Smooth muscle cell of the brain vasculature (primary cell): ENCODE data around the gene CDH7.

Experiments used
- DNase-seq: peaks from one replicate; pipeline ENCODE4 v3.0.0-alpha.2; 2012; ENCODE audit warnings: low read depth, low spot score

CDH7 gene, protein sequence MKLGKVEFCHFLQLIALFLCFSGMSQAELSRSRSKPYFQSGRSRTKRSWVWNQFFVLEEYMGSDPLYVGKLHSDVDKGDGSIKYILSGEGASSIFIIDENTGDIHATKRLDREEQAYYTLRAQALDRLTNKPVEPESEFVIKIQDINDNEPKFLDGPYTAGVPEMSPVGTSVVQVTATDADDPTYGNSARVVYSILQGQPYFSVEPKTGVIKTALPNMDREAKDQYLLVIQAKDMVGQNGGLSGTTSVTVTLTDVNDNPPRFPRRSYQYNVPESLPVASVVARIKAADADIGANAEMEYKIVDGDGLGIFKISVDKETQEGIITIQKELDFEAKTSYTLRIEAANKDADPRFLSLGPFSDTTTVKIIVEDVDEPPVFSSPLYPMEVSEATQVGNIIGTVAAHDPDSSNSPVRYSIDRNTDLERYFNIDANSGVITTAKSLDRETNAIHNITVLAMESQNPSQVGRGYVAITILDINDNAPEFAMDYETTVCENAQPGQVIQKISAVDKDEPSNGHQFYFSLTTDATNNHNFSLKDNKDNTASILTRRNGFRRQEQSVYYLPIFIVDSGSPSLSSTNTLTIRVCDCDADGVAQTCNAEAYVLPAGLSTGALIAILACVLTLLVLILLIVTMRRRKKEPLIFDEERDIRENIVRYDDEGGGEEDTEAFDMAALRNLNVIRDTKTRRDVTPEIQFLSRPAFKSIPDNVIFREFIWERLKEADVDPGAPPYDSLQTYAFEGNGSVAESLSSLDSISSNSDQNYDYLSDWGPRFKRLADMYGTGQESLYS

DNA sequence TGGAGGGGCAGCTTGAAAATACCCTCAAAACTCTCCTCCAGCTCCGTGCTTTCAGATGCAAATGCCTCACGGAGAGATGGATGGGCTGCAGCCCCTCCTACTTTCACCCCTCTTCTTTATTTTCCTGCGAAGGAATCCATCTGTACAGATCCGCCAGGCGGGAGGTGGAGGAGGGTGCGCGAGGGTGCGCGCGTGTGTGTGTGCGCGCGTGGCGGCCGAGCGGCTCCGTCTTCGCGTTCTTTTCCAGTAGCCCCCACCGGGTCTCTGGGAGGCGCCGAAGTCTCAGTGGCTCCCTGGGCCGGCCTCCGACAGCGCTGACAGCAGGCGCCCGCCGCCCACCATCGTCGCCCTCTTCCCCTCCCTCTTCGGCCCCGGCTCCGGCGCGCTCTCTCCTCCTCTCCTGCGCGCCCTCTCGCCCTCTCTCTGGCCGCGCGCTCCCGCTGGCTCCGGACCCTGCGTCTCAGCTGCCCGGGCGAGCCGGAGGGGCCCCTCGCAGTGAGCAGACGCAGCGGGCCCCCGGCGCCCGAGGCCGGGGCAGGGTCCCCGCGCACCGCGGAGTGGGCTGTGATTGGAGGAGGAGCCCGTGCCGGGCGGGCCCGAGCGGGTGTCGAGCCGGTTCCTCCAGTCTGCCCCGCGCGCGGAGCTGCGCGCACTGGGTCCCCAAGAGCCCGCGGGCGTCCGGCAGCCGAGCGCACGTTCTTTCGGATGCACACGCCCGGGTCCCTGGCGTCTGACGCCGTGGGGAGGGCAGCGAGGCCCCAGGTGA, at the start of gene CDH7:
CDH7 (plus strand) TSS at position 624 of the 766 bp plus-strand sequence. CDS start 11,831 bp downstream, outside the sequence.
- DNase-seq, result no peak

DNA sequence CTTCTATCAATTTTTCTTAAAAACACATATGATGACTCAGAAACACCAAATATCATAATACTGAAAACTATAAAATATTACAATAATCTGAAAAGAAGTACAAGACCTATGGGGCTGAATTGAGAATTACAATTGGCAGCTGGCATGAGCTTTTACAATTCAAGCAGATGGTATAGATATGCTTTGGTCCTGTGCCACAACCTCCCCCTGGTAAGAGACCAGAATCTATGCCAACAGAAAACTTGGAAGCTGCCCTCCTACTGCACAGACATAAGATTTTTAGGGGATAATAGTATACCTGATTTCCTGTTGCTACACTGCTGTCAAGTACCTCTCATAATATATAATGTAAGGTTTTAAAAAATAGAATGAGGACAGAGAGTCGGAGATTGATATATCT, 46.8 kb upstream of the CDH7 start:
- no peak for DNase-seq

DNA sequence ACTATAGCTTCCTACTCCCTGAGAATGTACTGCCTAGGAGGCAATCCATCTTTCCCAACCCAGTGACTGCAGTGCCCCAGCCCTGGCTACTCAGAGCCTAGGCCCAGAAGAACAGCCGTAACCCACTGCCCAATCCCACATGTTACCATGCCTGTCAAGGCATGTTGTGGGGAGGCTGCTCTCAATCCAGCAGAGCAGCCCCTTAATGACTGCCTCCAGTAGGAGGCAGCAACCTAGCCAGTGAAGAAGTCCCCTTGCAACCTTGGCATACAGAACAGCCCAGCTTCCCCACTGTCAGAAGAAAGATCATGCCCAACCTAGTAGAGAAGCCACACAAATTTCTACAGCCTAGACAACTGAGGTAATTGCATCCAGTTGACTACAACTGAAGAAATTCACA, 44.2 kb upstream of the CDH7 start:
- DNase-seq, result no peak

DNA sequence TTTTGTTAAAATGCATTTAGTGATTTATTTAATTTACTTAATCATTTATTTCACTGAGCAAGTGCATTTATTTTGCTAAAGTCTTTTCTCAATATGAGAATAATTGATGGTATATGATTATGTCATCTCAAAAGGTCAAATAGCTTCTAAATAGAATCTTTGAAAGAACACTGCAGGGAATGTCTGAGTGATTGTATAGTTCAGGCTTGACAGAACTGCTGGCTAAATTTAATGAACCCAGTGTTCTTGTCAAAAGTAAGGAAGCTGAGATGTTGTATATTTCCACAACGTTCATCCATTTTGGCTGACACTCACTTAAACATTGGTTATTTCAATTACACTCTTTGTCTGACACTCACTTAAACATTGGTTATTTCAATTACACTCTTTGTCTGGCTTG, 39.3 kb upstream of the CDH7 start:
- DNase-seq, result no peak

DNA sequence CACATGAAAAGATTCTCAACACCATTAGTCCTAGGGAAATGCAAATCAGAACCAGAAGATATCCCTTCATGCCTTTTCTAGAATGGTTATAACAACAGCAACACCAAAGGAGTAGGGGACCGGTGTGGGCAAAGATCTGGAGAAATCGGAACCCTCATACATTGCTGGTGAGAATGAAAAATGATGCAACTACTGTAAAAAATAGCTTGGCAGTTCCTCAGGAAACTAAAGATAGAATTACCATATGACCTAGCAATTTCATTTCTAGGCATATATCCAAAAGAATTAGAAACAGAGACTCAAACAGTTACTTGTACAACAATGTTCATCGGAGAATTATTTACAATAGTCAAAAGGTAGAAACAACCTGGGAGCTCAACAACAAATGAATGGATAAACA, 29.2 kb upstream of the CDH7 start:
- DNase-seq, result no peak

DNA sequence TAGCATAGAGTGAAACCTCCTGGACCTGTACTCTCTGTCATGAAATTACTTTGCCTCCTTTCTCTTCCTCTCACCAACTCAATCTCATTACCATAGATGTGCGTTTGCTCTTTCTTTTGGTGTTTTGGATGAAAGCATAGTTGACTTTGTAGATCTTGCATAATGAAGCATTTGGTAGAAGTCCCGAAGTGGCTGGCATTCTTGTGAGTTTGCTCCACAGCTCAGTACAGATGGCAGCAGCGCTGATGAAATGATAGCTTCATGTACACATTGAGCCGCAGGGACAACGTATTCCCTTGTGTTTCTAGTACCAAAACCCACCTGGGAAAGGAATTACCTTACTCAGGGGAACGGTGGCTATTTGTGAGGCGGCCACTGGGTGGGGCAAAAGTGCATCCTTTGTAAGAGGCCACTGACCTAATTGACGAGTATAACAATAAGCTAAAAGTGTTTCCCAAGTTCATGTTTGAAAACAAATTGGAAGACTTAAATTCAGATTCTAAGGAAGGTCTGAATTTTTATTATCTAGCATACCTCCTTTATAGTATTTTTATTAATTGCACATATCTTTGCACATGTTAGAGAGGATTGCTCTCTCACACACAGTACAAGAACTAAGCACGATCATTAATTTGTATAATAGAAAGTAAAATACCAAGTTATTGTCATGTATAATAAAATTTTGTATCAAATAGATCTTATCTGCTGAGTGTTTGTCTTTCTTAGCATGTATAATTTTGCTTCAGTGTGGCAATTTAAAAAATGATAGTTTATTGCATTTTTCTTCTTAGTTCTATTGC, 25.4 kb upstream of the CDH7 start:
- no peak for DNase-seq

DNA sequence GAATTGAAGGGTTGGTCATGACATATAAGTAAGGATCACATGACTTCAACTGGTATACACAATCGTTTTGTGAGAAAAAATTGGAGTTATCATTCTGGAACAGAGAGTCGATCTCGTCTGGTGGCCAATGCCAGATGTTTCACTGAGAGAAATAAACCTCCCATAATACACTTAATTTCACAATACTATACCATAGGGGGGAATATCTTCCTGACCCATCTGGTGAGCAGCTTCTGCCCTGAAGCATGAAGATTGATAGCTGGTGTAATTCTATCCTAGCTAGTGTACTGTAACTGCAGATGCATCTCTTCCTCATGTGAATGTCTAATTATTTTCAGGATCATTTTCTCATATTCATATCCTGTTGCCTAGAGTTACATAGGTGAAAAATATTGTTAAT, 15.7 kb upstream of the CDH7 start:
- no peak for DNase-seq

DNA sequence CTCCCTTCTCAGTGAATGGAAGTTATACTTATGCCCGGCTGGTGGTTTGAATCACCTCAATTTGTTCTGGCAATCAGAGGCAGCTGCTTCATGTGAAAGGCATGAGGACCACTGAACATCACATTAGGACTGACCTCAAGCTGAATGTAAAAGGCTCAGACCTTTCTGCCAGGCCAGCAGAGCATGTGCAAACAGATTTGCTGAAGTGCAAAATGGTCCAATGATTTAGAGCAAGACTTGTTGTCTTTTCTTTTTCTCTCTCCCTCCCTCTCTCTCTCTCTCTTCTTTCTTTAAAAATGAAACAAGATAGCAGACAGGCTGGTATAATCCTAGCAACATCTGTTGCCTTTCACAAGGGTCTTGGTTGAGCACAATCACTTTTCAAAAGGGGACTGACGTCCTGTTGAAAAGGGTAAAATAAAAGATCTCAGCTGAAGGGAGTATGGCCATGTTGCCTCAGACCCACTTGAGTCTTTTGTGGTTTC, 13.3 kb upstream of the CDH7 start:
- no peak for DNase-seq

DNA sequence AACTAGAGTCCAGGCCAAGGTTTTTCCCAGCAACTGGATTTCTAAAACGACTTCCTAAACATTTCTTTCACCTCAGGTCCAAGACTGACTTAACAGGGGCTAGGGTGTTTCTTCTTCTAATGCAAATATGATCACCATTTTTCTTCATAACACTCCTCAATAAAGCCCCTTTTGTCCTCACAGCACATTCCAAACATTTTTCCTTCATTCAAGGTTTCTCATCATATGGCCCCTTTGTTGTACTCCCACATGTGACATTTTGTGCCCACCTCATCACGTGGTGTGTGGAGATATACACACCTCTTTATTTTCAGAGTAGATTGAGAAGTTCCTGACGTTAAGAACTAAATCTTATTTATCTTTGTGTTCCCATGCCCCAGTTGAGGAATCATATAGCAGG, 3.9 kb upstream of the CDH7 start:
- DNase-seq, result no peak

DNA sequence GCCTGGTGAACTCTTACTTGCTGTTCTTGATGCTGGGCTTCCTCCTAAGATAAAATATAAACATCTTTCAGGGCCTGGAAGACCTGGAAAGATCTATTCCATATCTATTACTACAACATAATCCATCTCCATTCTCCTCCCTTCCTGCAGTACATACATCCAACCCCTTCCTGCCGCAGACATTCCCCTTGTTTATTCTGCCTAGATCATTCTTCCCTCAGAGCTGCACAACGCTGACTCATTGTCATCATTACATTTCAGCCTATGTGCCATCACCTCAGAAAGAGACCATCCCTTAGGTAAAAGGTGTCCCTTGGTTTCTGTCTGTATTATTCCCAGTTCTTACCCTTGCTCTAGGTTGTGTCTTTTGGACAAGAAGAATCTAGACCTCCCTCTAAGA, 2.5 kb upstream of the CDH7 start:
- DNase-seq, result no peak

DNA sequence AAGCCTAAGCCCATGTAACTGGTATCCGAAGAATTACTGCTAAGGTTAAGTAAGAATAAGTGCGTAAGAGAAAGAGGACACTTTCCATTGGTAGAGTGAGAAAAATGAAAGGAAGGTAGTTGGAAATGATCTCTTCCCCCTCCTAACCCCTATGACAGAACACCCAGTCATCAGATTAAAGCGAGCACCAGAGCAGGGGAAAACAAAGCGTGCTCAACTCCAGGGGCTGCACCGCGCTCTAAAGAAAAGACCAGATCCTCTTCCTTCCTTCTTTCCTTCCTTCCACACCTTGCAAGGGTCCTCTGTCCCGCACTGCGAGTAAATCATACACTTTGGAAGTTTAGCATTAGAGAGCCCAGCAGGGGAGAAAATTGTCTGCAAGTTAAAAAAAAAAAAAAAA, 971 bp upstream of the CDH7 start:
- DNase-seq, result no peak

DNA sequence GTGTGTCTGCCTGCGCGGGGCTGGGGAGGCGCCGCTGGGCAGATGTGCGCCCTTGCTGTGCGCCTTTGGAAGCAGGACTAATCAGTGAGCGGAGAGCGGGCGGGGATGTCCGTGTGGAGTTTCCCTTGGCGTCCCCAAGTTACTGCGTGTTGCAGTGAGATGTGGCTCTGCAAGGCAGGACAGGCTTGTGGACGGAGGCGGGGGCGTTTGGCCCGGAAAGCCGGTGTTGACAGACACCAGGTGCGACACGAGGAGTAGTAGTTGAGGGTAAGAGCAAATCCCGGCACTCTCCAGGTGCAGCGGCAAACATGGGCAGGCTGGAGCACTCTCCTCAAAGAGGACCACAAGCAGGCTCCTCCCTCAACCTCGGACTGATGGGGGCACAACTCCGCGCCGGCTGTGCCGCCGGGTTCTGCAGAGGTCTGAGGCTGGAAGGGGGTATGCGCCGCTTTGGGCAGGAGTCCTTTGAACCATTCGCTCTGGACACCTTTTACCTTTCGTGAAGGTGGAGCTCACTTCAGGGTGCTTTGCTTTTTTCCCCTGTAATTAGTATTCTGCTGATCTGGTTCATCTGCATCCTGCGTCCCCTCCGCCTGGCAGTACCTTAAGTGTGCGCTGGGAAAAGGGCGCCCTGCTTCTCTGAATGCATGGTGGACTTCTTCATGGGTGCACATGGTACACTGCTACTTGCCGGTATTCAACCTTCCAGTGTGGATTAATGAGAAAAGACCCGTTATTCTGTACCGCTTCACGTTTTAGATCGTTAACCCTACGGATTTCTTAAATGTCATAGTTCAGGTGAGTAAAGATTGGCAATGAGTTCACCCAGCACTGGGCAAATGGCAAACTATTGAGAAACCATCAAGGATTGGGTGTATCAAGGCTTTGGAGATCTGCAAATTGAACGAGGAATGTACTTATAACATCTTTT, 608 bp downstream of the CDH7 start:
- DNase-seq, result no peak

DNA sequence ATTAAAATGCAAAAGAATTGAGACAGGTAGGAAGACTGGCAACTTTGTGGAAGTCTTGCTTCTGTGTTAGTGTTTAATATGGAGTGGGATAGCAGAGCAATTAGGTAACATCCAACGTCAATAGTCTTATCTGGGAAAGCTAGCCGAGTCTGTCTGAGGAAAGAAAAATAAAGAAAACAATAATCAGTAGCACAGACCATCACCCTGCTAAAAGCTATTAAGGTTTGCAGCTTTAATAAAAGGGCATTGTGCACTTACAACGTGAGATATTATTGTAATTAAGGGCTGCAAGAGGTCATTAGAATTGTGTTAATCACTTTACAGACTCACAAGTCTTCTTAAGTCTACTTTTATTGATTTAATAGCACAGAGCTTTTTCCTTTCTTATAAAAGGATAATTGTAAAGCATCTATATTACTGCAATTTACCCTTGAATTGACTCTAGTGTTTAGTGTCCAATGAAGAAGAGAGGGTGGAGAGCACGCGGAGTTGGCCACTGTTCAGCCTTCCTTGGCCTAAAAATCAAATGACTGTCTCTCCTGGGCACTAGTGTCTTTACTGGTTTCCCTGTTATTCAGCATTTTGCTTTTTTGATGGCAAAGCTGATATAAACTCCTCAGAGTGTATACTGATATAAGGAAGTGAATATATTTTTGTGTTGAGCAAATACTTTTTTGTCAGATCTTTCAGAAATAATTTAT, 2.0 kb downstream of the CDH7 start:
- DNase-seq, result no peak

DNA sequence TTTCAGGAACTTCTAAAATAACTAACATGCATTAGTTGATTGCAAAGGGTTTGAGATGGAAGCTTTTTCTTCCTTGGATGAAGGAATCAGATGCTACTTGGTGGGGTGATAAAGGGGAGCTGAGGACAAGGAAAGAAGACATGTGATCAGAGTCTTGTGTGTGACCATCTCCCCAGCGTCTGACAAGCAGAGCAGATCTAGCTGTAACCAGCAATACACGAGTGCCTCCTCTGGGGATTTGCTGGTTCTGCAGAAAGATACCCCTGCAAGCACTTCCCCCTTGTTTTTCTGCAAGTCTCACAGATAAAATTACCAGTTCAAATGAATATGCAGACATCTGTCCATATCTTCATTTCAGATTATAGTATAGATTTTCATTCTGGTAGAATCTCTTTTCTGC, 2.7 kb downstream of the CDH7 start:
- DNase-seq, result no peak

DNA sequence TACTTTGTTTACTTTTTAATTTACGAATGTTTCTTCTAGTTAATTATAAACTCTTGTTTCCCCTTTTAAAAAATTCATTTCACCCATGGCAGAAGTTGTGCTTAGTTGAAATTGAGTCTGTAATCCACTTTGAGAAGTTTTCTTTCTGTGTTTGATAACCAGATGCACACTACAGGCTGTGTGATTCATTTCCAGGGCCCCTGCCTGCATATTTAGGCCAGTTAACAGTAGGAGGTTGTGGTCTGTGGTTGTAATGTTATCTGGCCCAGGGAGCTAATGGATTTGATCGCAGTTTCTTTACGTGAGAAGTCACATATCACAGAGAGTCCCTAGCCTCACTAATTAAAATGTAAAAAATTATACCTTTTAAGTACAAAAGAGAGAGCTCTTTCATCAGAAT, 3.3 kb downstream of the CDH7 start:
- DNase-seq, result no peak

DNA sequence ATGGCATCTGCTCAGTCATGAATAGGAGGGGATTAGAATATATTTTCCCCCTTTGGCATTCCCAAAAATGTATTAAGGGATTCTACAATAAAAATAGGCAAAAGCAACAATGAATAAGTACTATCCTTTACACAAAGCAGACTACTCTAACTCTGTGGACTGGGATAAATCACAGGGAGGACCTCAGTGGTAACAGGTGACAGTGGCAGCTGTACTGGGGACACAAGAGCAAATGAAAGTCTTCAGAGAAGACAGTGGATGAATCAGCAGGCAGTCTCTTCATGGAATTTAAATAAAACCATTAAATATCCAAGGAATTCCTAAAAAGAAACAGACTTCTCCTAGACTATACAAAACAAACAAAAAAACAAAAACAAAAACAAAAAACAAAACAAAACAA, 4.8 kb downstream of the CDH7 start:
- DNase-seq, result no peak

DNA sequence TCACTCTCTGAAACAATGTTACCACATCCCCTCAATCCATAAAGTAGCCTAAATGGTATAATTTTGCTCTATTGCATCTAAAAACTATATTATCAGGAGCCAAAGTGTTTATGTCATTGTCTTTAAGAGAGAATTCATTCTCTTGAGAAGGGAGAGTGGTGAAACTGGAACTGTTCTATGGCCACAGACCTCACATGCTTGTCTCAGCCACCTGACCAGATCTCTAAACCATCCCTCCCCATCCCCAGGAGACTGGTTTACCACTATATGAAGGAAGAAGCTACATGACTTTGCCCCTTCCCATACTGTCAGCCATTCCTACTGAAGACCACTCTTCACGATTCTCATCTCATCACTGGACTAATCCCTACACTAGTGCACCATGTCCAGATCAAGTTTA, 9.6 kb downstream of the CDH7 start:
- no peak for DNase-seq

DNA sequence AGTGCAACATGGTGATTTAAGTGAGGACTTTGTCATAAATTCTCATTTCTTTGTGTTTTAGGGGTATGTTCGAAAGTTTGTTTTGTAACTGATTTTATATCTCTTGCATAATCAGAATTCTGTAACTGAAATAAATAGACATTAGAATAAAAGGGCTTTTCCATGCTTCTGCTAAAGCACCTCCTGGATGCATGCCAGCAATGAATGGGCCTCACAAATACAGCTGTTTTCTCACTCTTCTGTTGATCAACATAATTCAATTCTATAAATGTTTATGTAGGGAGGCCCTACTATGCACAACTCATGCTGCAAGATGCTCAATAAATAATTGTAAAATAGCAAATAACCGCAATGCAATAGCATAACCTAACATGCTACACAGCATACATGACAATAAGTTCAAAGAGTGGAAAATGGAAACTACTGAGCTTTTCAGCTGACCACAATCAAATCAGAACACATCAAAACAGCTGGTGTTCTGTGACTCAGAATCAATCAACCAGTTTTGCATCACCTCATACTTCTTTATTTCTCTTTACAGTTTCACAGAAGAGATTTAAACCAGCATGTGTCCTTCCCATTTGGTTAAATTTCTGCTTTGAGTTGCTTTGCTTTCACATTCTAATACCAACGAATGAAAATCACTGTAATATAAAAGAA, 11.0 kb downstream of the CDH7 start:
- DNase-seq, result no peak

DNA sequence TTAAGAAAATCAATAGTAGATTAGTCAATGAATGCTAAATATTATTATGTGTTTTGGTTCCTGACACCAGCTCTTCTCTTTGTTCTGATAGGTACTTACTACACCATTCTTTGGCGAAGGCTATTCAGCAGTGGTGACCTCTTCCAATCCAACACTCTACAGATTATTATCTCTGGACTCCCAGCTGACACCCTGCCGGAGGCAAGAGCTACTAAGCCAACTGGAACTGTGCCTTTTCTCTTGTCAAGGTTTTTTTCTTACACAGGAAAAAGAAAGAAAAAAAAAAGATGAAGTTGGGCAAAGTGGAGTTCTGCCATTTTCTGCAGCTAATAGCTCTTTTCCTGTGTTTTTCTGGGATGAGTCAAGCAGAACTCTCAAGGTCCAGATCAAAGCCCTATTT, 11.7 kb downstream of the CDH7 start:
- DNase-seq, result no peak
